ENCODE data around the gene ATP2C1. TPM values are rescaled to one million over a fixed set of nuclear protein-coding genes. Genes with fewer than 3 reads are reported as not detected.

The ATP2C1 gene
- total RNA-seq, 1 donor from 2014 or later, result 76.9 TPM

Other genes starting within 250 kb of the ATP2C1 start
- gene PIK3R4, start 147.3 kb upstream of the ATP2C1 start, total RNA-seq, result 31.8 TPM
- gene ASTE1, start 132.7 kb downstream of the ATP2C1 start, total RNA-seq, result 7.7 TPM
- gene NEK11, start 132.8 kb downstream of the ATP2C1 start, total RNA-seq, result 16.9 TPM